ENCODE data around the gene MKRN2.

DNA sequence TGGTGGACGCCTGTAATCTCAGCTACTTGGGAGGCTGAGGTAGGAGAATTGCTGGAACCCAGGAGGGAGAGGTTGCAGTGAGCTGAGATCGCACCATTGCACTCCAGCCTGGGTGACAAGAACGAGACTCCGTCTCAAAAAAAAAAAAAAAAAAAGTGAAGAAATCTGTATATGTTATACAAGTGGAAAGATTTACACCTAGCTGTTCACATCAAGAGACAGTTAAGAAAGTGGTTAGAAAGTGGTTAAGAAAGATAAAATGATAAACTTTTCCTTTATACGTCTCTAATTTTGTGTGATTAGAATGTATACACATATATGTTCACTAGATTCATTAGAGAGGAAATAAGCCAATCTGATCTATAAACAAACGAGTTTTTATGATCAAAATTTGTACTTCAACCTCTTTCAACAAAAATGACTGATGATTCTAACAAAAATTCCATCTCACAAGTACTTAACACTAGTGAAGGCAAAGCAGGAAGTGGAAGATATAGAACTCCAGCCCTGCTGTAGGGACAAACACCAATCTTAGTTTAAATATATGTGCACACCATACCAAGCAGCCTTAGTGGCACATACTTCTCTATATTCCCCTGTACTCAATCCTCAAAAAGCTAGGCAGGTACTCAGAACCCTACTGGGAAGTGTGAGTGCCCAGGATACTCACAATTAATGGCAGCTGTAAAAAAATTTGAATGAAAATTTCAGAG lies 55.8 kb downstream of the MKRN2 start:
- TF ChIP-seq CTCF (conservative IDR thresholded peaks at IDR 0.05) (no peak), ZFX (IDR thresholded peaks at IDR 0.05) (no peak)
